PC-3 (cell line): ENCODE data around the gene ASAP3.

Experiments
- EZH2phosphoT487 ChIP-seq: fragments of 300-600 bp; sonication (generic); IDR thresholded peaks from 2 replicates; pipeline ENCODE4 v1.6.1; 2018; ENCODE audit warnings: mild to moderate bottlenecking, antibody characterized with exemption, low read length, borderline replicate concordance
- TF ChIP-seq, protein P1 (sequence below): fragments of 300-600 bp; sonication (generic); conservative IDR thresholded peaks from 2 replicates; pipeline ENCODE4 v1.5.1; 2017; ENCODE audit warnings: antibody characterized with exemption, low read depth, mild to moderate bottlenecking, low read length

- TF ChIP-seq, protein P1, sequence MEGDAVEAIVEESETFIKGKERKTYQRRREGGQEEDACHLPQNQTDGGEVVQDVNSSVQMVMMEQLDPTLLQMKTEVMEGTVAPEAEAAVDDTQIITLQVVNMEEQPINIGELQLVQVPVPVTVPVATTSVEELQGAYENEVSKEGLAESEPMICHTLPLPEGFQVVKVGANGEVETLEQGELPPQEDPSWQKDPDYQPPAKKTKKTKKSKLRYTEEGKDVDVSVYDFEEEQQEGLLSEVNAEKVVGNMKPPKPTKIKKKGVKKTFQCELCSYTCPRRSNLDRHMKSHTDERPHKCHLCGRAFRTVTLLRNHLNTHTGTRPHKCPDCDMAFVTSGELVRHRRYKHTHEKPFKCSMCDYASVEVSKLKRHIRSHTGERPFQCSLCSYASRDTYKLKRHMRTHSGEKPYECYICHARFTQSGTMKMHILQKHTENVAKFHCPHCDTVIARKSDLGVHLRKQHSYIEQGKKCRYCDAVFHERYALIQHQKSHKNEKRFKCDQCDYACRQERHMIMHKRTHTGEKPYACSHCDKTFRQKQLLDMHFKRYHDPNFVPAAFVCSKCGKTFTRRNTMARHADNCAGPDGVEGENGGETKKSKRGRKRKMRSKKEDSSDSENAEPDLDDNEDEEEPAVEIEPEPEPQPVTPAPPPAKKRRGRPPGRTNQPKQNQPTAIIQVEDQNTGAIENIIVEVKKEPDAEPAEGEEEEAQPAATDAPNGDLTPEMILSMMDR: no peak
- no peak for TF ChIP-seq EZH2phosphoT487
These were observed 34.7 kb downstream of the ASAP3 start for GRCh38 chr1:23449306-23449705.
